ENCODE results near the gene CRNKL1. TPM values are rescaled to one million over a fixed set of nuclear protein-coding genes. Genes with fewer than 3 reads are reported as not detected.

The CRNKL1 gene
- total RNA-seq, 4 donors from 2014 or later = 24.9 to 37.7 (median 31.7) TPM

DNA sequence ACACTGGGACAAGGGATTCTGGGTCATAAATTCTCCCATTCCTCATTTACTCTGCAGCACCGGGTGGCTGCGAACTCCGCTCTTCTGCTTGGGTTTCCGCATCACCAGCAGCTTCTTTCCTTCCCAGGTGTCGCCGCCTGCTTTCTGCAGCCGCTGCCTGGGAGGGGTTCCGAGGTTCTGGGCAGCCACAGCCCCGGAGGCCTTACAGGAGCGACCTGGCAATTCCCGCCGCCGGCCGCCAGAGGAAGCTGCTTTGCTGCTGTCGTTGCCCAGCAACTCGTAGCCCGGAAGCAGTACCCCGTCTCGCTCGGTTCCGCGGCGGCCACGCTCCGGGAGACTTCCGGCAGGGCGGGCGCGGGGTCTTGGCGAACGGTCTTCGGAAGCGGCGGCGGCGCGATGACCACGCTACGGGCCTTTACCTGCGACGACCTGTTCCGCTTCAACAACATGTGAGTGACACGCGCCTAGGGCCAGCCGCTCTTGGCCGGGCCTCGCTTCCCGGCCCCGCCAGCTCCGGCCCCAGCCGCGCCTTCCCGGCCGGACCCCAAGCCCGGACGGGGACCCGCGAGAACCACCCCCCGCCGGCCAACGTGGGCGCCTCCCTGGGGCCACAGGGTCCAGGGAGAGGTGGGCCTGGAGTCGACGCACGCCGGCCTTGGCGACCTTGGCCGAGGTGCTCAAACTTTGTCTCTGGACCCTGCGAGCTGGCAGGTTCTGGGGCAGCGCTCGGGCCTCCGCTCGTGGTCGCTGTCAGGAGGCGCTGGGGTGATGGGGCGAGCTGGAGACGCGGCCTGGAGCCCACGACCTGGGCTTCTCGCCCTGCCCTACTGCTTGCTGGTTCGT, 35.0 kb downstream of the CRNKL1 start, which contains the start of gene NAA20:
Gene NAA20 (plus strand): TSS at position 362 of the 843 bp plus-strand sequence. CDS start 35 bp downstream, at position 397.
- Histone ChIP-seq H3K27me3 (no peaks in the 10 kb centered on the region), H3K36me3 (no peaks in the 10 kb centered on the region), H3K4me3 (peak within 1 kb of the TSS; percentile 80 to 94), H3K27ac (peak within 1 kb of the TSS; percentile 8 to 83 (median 80)), H3K9me3 (no peaks in the 10 kb centered on the region), H3K4me1 (peaks cover 2 to 51% (median 21%) of the 10 kb centered on the region in 3 donors)
- WGBS, 2 donors (ENCODE audit: low coverage in 1 of 2) = 3% methylated on average over 6 of the region's 81 CpGs; no CpG with 5 or more reads in 1 of the 2 donors
- TF ChIP-seq, protein P1, sequence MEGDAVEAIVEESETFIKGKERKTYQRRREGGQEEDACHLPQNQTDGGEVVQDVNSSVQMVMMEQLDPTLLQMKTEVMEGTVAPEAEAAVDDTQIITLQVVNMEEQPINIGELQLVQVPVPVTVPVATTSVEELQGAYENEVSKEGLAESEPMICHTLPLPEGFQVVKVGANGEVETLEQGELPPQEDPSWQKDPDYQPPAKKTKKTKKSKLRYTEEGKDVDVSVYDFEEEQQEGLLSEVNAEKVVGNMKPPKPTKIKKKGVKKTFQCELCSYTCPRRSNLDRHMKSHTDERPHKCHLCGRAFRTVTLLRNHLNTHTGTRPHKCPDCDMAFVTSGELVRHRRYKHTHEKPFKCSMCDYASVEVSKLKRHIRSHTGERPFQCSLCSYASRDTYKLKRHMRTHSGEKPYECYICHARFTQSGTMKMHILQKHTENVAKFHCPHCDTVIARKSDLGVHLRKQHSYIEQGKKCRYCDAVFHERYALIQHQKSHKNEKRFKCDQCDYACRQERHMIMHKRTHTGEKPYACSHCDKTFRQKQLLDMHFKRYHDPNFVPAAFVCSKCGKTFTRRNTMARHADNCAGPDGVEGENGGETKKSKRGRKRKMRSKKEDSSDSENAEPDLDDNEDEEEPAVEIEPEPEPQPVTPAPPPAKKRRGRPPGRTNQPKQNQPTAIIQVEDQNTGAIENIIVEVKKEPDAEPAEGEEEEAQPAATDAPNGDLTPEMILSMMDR (IDR thresholded peaks at IDR 0.05) = peak; percentile 61 to 96 (median 89)
- TF ChIP-seq POLR2A (IDR thresholded peaks at IDR 0.05) = peak in 1 of 2 donors; percentile 43
- TF ChIP-seq EP300 (IDR thresholded peaks at IDR 0.05) = no peak
- peak; percentile 58 for TF ChIP-seq POLR2AphosphoS5 (IDR thresholded peaks at IDR 0.05)
- peak; percentile 99 for ATAC-seq

DNA sequence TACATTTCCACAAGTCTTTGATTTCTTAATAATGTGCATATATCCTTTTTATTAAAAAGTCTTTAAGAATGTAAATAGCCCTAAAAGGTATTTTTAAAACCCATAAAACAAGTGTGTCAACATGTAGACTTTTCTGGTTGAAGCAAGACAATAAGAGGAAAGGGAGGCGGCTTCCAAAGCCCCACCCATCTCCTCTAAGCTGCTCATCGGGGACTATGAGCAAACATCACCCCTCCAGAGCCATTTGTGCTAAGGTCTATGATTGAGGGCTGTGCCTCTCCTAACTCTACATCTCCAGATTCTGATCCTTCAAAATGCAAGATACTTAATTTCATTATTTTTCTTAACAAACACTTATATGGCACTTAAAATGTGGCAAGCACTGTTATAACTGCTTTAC, 37.6 kb downstream of the CRNKL1 start:
- H3K27me3 ChIP-seq = no peaks in the 10 kb centered on the region
- H3K36me3 ChIP-seq = no peaks in the 10 kb centered on the region
- no peak overlapping the region for H3K4me3 ChIP-seq
- no peak overlapping the region for H3K27ac ChIP-seq
- TF ChIP-seq, protein P1 (IDR thresholded peaks at IDR 0.05) = no peak
- TF ChIP-seq POLR2AphosphoS5 (IDR thresholded peaks at IDR 0.05) (no peak), EP300 (IDR thresholded peaks at IDR 0.05) (no peak), POLR2A (IDR thresholded peaks at IDR 0.05) (no peak)
- no peaks in the 10 kb centered on the region for H3K9me3 ChIP-seq
- ATAC-seq = no peak
- peaks cover 2 to 48% (median 35%) of the 10 kb centered on the region in 3 donors for H3K4me1 ChIP-seq
- WGBS, 2 donors (ENCODE audit: low coverage in 1 of 2) = 50 to 57% methylated on average over 2 of the region's 2 CpGs

DNA sequence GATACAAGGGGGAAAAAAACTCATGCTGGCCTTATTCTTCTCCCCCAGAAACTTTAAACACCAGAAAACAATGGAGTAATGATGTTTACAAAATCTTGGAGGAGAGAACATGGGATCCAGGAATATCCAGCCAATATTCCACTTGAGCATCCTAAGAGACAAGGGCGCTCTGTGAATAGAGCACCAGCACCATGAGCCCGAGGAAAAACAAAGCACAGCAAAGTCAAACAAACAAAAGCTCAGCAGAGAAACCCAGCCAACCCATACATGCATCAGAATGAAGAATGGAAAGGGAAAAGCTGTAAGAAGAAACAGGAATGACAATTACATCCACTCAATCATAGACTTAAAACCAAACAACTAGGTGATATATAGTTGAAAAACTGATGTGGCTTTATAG, 39.7 kb downstream of the CRNKL1 start:
- Histone ChIP-seq H3K4me1 (peaks cover 0 to 30% (median 21%) of the 10 kb centered on the region in 3 donors), H3K9me3 (no peaks in the 10 kb centered on the region), H3K27me3 (no peaks in the 10 kb centered on the region), H3K27ac (no peak overlapping the region), H3K4me3 (no peak overlapping the region), H3K36me3 (no peaks in the 10 kb centered on the region)
- no peak for ATAC-seq
- WGBS, 2 donors (ENCODE audit: low coverage in 1 of 2) = 20% methylated on average over 1 of the region's 2 CpGs; no CpG with 5 or more reads in 1 of the 2 donors
- TF ChIP-seq POLR2A (IDR thresholded peaks at IDR 0.05) = no peak
- no peak for TF ChIP-seq EP300 (IDR thresholded peaks at IDR 0.05)
- TF ChIP-seq, protein P1 (IDR thresholded peaks at IDR 0.05) = no peak

DNA sequence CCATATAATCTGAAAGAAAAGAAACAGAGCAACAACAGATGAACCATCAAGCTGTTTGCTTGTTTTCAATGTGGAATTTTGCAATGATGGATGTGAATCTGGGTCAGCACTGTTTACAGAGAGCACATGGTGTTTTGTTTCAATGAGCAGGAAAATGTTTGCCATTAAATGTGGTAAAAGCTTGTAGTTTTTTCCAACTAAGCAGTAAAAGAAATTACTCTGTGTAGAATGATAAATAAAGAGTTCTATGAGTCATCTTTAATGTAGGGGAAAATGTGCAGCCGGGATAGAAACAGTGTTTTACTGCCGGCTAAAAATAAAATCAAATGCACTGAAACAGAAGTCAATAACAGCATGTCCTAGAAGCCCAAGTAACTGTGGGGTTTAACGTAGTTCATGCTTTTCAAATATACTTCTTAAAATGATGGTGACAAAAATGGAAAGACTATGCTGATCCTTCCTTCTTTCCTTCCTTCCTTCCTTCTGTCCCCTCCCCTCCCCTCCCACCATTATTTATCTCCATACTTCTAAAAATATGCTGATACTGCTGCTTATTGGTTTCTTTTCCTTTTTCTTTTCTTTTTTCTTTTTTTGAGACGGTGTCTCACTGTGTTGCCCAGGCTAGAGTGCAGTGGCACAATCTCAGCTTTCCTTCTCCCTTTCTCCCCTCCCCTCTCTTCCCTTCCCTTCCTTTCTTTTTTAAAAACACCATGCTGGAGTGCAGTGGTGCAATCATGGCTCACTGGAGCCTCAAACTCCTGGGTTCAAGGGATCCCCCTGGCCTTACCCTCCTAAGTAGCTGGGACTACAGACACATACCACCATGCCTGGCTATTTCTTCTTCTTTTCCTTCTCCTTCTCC, 41.4 kb downstream of the CRNKL1 start:
- WGBS, 2 donors (ENCODE audit: low coverage in 1 of 2) = 0 to 14% methylated on average over 3 to 4 of the region's 4 CpGs
- peak overlapping the region in 2 of 4 donors; percentile 42 to 60 for H3K27ac ChIP-seq
- H3K36me3 ChIP-seq = no peaks in the 10 kb centered on the region
- peak; percentile 53 for TF ChIP-seq POLR2AphosphoS5 (IDR thresholded peaks at IDR 0.05)
- TF ChIP-seq, protein P1 (IDR thresholded peaks at IDR 0.05) = no peak
- no peaks in the 10 kb centered on the region for H3K27me3 ChIP-seq
- ATAC-seq = peak; percentile 36
- H3K9me3 ChIP-seq = no peaks in the 10 kb centered on the region
- H3K4me1 ChIP-seq = peaks cover 0 to 23% (median 16%) of the 10 kb centered on the region in 3 donors
- no peak overlapping the region for H3K4me3 ChIP-seq
